Erythroblast (primary cell): ENCODE measurements around the gene TRIM65.
A peak's percentile ranks its signal among the peaks of the same experiment; 100 is the strongest.

Experiments used
- DNase-seq, 2 experiments: peaks; one replicate each; lab custom pipeline; 2025; lab: John Stamatoyannopoulos, UW
- GATA1 ChIP-seq: IDR thresholded peaks from 2 replicates; pipeline ENCODE4 v1.6.1; 2011; ENCODE audit warnings: low read depth, mild to moderate bottlenecking, control low read depth, low read length, moderate library complexity
- POLR2A ChIP-seq: IDR thresholded peaks from 2 replicates; pipeline ENCODE4 v1.6.1; 2011; ENCODE audit warnings: mild to moderate bottlenecking, low read length

Gene TRIM65

GRCh38 chr17:75897160-75898019 lies 639 bp upstream of the TRIM65 start:
- TF ChIP-seq GATA1 (no peak), POLR2A (no peak)
- no peak for DNase-seq

- DNase-seq, result peak; percentile 24 to 29
Measured at GRCh38 chr17:75895370-75896155, 1.2 kb downstream of the TRIM65 start.

GRCh38 chr17:75894049-75894733 lies 2.6 kb downstream of the TRIM65 start:
- DNase-seq, result no peak
- TF ChIP-seq GATA1 (no peak), POLR2A (no peak)

More at GRCh38 chr17:75895370-75896155, 1.2 kb downstream of the TRIM65 start:
- TF ChIP-seq GATA1 (no peak), POLR2A (no peak)

- no peak for DNase-seq
- TF ChIP-seq POLR2A, result no peak
- no peak for TF ChIP-seq GATA1
Measured at GRCh38 chr17:75893305-75894048, 3.3 kb downstream of the TRIM65 start.

GRCh38 chr17:75892556-75893224 lies 4.1 kb downstream of the TRIM65 start:
- no peak for TF ChIP-seq POLR2A
- TF ChIP-seq GATA1, result no peak
- DNase-seq, result no peak

- TF ChIP-seq GATA1, result no peak
- no peak for TF ChIP-seq POLR2A
- no peak for DNase-seq
Measured at GRCh38 chr17:75891605-75892555, 4.9 kb downstream of the TRIM65 start.

- TF ChIP-seq GATA1, result no peak
- TF ChIP-seq POLR2A, result no peak
Measured at GRCh38 chr17:75891022-75891604, 5.6 kb downstream of the TRIM65 start.

GRCh38 chr17:75889454-75889853 lies 7.3 kb downstream of the TRIM65 start:
- no peak for DNase-seq
- TF ChIP-seq POLR2A, result no peak
- TF ChIP-seq GATA1, result no peak

More at GRCh38 chr17:75891022-75891604, 5.6 kb downstream of the TRIM65 start:
- no peak for DNase-seq

GRCh38 chr17:75888484-75888883 lies 8.3 kb downstream of the TRIM65 start:
- no peak for DNase-seq
- no peak for TF ChIP-seq GATA1
- TF ChIP-seq POLR2A, result no peak

- peak in 1 of 2 experiments; percentile 48 for DNase-seq
Measured at GRCh38 chr17:75885860-75886259, 10.9 kb downstream of the TRIM65 start.

GRCh38 chr17:75885431-75885830 lies 11.3 kb downstream of the TRIM65 start:
- no peak for DNase-seq
- no peak for TF ChIP-seq POLR2A
- TF ChIP-seq GATA1, result no peak
